GM12801 (cell line): Measurements from ENCODE around the gene KRTAP10-2.

Experiments
- TF ChIP-seq, protein P1 (sequence below): IDR thresholded peaks from one replicate; pipeline ENCODE4 v1.5.1; 2011; ENCODE audit warnings: control low read depth; ENCODE audit not compliant: insufficient read length; ENCODE audit errors: extremely low read depth

The KRTAP10-2 gene

DNA sequence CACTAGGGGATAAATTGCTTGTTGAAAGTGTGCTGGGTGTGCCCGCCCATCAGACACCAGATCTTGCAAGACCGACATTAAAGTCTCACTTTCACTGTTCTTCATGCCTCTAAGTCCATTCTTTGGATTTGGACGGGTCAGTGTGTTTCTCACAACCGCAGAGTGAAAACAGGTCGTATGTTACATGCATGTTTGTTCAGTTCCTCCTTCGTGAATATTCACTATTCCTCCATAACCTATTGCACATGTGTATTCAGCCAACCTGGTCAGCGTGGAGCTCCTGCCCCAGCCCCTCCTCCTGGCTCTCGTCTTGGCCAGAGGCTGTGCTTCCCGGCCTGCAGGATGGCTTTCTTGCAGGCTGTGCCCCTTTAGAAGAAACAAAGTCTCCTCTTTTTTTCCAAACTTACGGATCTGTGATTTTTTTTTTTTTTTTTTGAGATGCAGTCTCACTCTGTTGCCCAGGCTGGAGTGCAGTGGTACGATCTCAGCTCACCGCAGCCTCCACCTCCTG, 43.2 kb upstream of the KRTAP10-2 start:
- TF ChIP-seq, protein P1, sequence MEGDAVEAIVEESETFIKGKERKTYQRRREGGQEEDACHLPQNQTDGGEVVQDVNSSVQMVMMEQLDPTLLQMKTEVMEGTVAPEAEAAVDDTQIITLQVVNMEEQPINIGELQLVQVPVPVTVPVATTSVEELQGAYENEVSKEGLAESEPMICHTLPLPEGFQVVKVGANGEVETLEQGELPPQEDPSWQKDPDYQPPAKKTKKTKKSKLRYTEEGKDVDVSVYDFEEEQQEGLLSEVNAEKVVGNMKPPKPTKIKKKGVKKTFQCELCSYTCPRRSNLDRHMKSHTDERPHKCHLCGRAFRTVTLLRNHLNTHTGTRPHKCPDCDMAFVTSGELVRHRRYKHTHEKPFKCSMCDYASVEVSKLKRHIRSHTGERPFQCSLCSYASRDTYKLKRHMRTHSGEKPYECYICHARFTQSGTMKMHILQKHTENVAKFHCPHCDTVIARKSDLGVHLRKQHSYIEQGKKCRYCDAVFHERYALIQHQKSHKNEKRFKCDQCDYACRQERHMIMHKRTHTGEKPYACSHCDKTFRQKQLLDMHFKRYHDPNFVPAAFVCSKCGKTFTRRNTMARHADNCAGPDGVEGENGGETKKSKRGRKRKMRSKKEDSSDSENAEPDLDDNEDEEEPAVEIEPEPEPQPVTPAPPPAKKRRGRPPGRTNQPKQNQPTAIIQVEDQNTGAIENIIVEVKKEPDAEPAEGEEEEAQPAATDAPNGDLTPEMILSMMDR: no peak

DNA sequence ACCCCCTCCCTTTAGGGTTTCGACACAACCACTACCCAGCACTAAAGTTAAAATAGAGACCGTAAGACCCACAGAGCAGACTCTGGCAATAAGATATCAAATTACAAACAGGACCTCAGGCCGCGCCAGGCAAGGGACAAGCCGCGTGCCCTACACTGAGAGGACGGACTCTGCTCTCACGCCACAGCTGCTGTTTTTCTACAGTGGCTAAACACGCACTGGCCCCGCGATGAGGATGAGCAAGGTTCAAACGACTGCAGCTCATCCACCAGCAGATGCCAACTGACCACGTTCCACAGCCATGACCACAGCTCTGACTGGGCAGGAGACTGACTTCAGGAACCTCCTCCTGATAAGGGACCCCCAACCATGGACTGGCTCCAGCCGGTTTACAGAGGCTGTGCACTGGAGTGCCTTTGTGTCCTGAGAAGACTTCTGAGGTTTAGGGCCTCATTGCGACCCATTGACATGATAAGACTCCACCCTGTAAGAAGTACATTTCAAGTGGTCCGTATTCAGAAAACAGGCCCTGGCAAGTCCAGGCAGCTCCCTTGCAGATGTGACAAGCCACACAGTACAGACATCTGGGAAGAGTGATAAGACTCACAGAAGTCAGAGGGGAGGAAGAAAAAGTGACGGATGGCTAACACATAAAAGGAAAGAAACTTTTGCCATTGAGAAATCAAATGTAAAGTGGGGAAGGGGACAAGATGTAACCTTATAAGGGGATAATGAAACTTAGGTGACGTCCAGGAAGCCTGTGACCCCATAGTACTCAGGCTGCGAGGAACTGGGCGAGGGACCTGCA, 42.5 kb upstream of the KRTAP10-2 start:
- TF ChIP-seq, protein P1: no peak

DNA sequence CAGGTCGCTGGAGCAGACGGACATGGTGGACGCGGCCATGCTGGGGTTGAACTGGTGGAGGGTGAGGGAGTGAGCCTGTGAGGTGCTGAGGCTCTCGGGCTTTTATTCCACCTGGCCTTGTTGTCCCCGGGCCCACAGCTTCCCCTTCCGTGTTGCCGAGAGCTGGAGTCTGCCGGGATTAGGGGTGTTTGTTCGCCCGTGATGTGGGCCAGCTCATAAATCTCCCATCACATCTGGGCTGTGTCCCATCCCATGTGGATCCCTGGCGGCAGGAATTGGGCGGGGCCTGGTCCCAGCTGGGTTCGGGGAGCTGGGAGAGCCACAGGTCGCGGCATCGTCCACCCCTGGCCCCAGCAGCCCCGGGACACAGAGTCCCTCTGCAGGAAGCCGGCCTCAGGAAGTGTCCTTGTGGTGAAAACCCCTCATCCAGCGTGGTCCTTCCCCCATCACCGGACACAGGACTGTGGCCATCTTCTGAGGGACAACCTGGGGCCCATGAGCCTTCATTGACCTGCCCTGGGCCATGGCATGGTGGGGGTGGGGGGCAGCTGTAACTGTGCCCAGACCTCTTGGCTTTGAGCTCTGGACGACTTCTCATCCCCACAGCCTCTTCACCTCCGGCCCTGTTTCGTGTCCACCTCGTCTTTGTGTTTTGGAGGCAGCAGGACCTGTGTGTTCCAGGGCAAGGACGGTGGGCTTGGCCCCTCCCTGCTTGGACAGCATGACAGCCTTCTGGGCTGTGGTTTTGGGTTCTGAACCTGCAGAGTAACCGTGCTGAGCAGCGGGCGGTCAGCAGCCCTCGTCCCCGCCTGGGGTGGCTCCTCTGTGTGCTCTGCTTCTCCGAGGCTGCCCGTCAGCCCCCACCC, 41.4 kb upstream of the KRTAP10-2 start, which contains the start of gene KRTAP10-6:
KRTAP10-6 (minus strand) TSS at position 60 of the 866 bp plus-strand sequence; CDS start at position 39, 21 bp downstream.
- TF ChIP-seq, protein P1: no peak

GRCh38 chr21:44590311-44590721, 39.0 kb upstream of the KRTAP10-2 start:
- TF ChIP-seq, protein P1: no peak

GRCh38 chr21:44589586-44590305, 38.4 kb upstream of the KRTAP10-2 start:
- TF ChIP-seq, protein P1: no peak

DNA sequence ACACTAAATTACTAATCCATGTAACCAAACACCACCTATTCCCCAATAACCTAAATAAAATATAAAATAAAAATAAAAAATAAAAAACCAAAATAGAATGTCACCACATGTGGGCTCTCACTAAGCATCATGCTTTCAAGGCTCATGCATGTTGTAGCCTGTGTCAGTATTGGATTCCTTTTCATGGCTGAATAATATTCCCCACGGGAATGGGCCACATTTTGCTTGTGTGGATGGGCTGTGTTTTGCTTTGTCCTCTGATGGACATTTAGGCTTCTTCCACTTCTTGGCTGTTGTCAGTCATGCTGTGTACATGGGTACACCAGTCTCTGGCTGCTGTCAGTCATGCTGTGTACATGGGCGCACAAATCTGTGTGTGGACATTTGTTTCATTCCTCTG, 37.8 kb upstream of the KRTAP10-2 start:
- TF ChIP-seq, protein P1: no peak
